OCI-LY3 (cell line): Measurements from ENCODE around the gene ITGA11.

Experiments
- H2AFZ ChIP-seq: fragments of 200-600, 300-600 bp; shearing (Covaris generic); 2 replicates; pipeline ENCODE4 v1.6.0; 2014; ENCODE audit warnings: antibody characterized with exemption, low read depth, low read length
- H3K27ac ChIP-seq: fragments of 200-600, 300-600 bp; sonication (generic); 2 replicates; pipeline ENCODE4 v1.5.1; 2014; ENCODE audit warnings: mild to moderate bottlenecking, low read length, moderate library complexity, mixed read lengths
- H3K27me3 ChIP-seq: fragments of 200-600, 300-600 bp; sonication (generic); 2 replicates; pipeline ENCODE4 v1.6.1; 2014; ENCODE audit warnings: low read depth, low read length, mixed read lengths
- H3K36me3 ChIP-seq: fragments of 200-600, 300-600 bp; sonication (generic); replicated peaks from 2 replicates; pipeline ENCODE3; 2014; ENCODE audit warnings: low read depth, low read length, mixed read lengths
- H3K4me1 ChIP-seq: fragments of 300-600, 200-600 bp; sonication (generic); 2 replicates; pipeline ENCODE4 v1.6.1; 2014; ENCODE audit warnings: low read length, mixed read lengths
- H3K4me2 ChIP-seq: fragments of 200-600, 300-600 bp; sonication (generic); 2 replicates; pipeline ENCODE4 v1.6.1; 2014; ENCODE audit warnings: low read length, mixed read lengths
- H3K4me3 ChIP-seq: fragments of 300-600, 200-600 bp; sonication (generic); 2 replicates; pipeline ENCODE4 v1.5.1; 2014; ENCODE audit warnings: antibody characterized with exemption, mild to moderate bottlenecking, low read length, moderate library complexity
- H3K79me2 ChIP-seq: fragments of 300-600, 200-600 bp; shearing (Covaris generic); 2 replicates; pipeline ENCODE4 v1.6.1; 2014; ENCODE audit warnings: mild to moderate bottlenecking, low read length, mixed read lengths
- H3K9ac ChIP-seq: fragments of 300-600, 200-600 bp; shearing (Covaris generic); 2 replicates; pipeline ENCODE4 v1.6.0; 2014; ENCODE audit warnings: mild to moderate bottlenecking, low read length, moderate library complexity
- H3K9me3 ChIP-seq: fragments of 200-600, 300-600 bp; shearing (Covaris generic); 2 replicates; pipeline ENCODE4 v1.6.1; 2014; ENCODE audit warnings: low read length, mixed read lengths; ENCODE audit not compliant: insufficient read depth
- H4K20me1 ChIP-seq: fragments of 200-600, 300-600 bp; sonication (generic); 2 replicates; pipeline ENCODE4 v1.6.1; 2016; ENCODE audit warnings: low read length, mixed read lengths; ENCODE audit not compliant: insufficient read depth
- CTCF ChIP-seq: fragments of 200-600, 300-600 bp; sonication (generic); IDR thresholded peaks from 2 replicates; pipeline ENCODE4 v1.5.1; 2014; ENCODE audit warnings: antibody characterized with exemption, low read length, low read depth
- EZH2phosphoT487 ChIP-seq: fragments of 200-600 bp; shearing (Covaris generic); IDR thresholded peaks from 2 replicates; pipeline ENCODE4 v1.6.1; 2018; ENCODE audit warnings: antibody characterized with exemption, mixed run types, low read depth

ITGA11 gene

GRCh38 chr15:68326711-68327354 lies 105.1 kb downstream of the ITGA11 start:
- Histone ChIP-seq H3K27me3 (peaks cover 55% of the 10 kb centered on the region), H3K9me3 (no peaks in the 10 kb centered on the region), H3K36me3 (no peaks in the 10 kb centered on the region), H2AFZ (no peak overlapping the region), H3K79me2 (no peaks in the 10 kb centered on the region), H3K9ac (no peak overlapping the region), H3K4me1 (no peaks in the 10 kb centered on the region), H3K27ac (no peak overlapping the region), H3K4me3 (no peak overlapping the region), H4K20me1 (no peaks in the 10 kb centered on the region), H3K4me2 (no peak overlapping the region)
- TF ChIP-seq EZH2phosphoT487 (no peak), CTCF (no peak)

GRCh38 chr15:68325726-68326125 lies 106.2 kb downstream of the ITGA11 start:
- no peaks in the 10 kb centered on the region for H3K79me2 ChIP-seq
- H3K9ac ChIP-seq, result no peak overlapping the region

GRCh38 chr15:68322796-68323195 lies 109.2 kb downstream of the ITGA11 start:
- Histone ChIP-seq H3K27me3 (peaks cover 38% of the 10 kb centered on the region), H3K4me3 (no peak overlapping the region), H3K9me3 (no peaks in the 10 kb centered on the region), H3K79me2 (no peaks in the 10 kb centered on the region), H3K4me1 (no peaks in the 10 kb centered on the region), H3K36me3 (no peaks in the 10 kb centered on the region), H3K27ac (no peak overlapping the region), H4K20me1 (no peaks in the 10 kb centered on the region), H3K4me2 (no peak overlapping the region), H2AFZ (no peak overlapping the region), H3K9ac (no peak overlapping the region)
- no peak for TF ChIP-seq EZH2phosphoT487

More at GRCh38 chr15:68325726-68326125, 106.2 kb downstream of the ITGA11 start:
- Histone ChIP-seq H3K27ac (no peak overlapping the region), H4K20me1 (no peaks in the 10 kb centered on the region), H2AFZ (no peak overlapping the region), H3K4me2 (no peak overlapping the region), H3K9me3 (no peaks in the 10 kb centered on the region), H3K27me3 (peaks cover 53% of the 10 kb centered on the region), H3K4me1 (no peaks in the 10 kb centered on the region), H3K4me3 (no peak overlapping the region), H3K36me3 (no peaks in the 10 kb centered on the region)
- TF ChIP-seq CTCF (no peak), EZH2phosphoT487 (no peak)

GRCh38 chr15:68321229-68321628 lies 110.7 kb downstream of the ITGA11 start:
- Histone ChIP-seq H3K79me2 (no peaks in the 10 kb centered on the region), H3K36me3 (no peaks in the 10 kb centered on the region), H4K20me1 (no peaks in the 10 kb centered on the region), H2AFZ (no peak overlapping the region), H3K27me3 (peaks cover 25% of the 10 kb centered on the region), H3K4me2 (no peak overlapping the region), H3K9ac (no peak overlapping the region), H3K27ac (no peak overlapping the region), H3K4me3 (no peak overlapping the region), H3K4me1 (no peaks in the 10 kb centered on the region), H3K9me3 (no peaks in the 10 kb centered on the region)
- TF ChIP-seq EZH2phosphoT487 (no peak), CTCF (no peak)
